Stimulated activated CD4-positive, alpha-beta T cell treated with anti-CD3 and anti-CD28 coated beads, Interleukin-2, amount 100 ng/mL, for 24 hours (primary cell): ENCODE results near the gene CRIP1.
A peak's percentile ranks its signal among the peaks of the same experiment; 100 is the strongest.

Experiments used
- DNase-seq, 2 donors: peaks; one replicate each; pipeline ENCODE4 v3.0.0-alpha.2; 2020

The CRIP1 gene

GRCh38 chr14:105482486-105483110 is 4.1 kb upstream of the CRIP1 start:
- DNase-seq: no peak

GRCh38 chr14:105483300-105484068 is 3.2 kb upstream of the CRIP1 start:
- no peak for DNase-seq

GRCh38 chr14:105484069-105484996 is 2.4 kb upstream of the CRIP1 start:
- peak in 1 of 2 donors; percentile 64 for DNase-seq

- DNase-seq: no peak
These were observed 1.7 kb upstream of the CRIP1 start for GRCh38 chr14:105484997-105485393.

- DNase-seq: peak; percentile 55 to 56
These were observed 935 bp upstream of the CRIP1 start for GRCh38 chr14:105485739-105486162.

- DNase-seq: peak; percentile 57 to 72
These were observed 325 bp downstream of the CRIP1 start for GRCh38 chr14:105486974-105487448.

- peak; percentile 61 to 65 for DNase-seq
These were observed 831 bp downstream of the CRIP1 start for GRCh38 chr14:105487449-105487985.

GRCh38 chr14:105487986-105488777 is 1.5 kb downstream of the CRIP1 start:
- DNase-seq: peak in 1 of 2 donors; percentile 42

- DNase-seq: no peak
These were observed 2.3 kb downstream of the CRIP1 start for GRCh38 chr14:105488781-105489541.

GRCh38 chr14:105489542-105490266 is 3.0 kb downstream of the CRIP1 start:
- DNase-seq: peak; percentile 82 to 86

GRCh38 chr14:105490267-105490571 is 3.5 kb downstream of the CRIP1 start:
- no peak for DNase-seq

- peak; percentile 98 for DNase-seq
These were observed 4.1 kb downstream of the CRIP1 start, which contains the start of gene TEDC1 for GRCh38 chr14:105490572-105491365. TEDC1 (plus strand) TSS chr14:105491246; CDS start chr14:105491376, 130 bp downstream.

GRCh38 chr14:105491366-105491973 is 4.8 kb downstream of the CRIP1 start:
- DNase-seq: peak; percentile 88 to 94

GRCh38 chr14:105492031-105492970 is 5.6 kb downstream of the CRIP1 start:
- no peak for DNase-seq

GRCh38 chr14:105492971-105493871 is 6.5 kb downstream of the CRIP1 start:
- no peak for DNase-seq

- no peak for DNase-seq
These were observed 7.4 kb downstream of the CRIP1 start for GRCh38 chr14:105493921-105494605.
